GM19463 (cell line): ENCODE results near the gene TIAM1.

Experiments used
- ATAC-seq: cut with Tn5 transposase; IDR thresholded peaks from one replicate; pipeline ENCODE4 v1.9.1; 2021; ENCODE audit warnings: mild to moderate bottlenecking, moderate library complexity; ENCODE audit not compliant: unreplicated experiment

The TIAM1 gene

GRCh38 chr21:31343680-31344480 is at the start of gene TIAM1:
Gene TIAM1, minus strand, starts transcription at chr21:31344261. Its CDS starts 77,289 bp downstream, at chr21:31266972.
- ATAC-seq, result no peak

GRCh38 chr21:31387560-31388186 is 43.6 kb upstream of the TIAM1 start:
- ATAC-seq, result no peak

- no peak for ATAC-seq
These were observed 41.9 kb upstream of the TIAM1 start for GRCh38 chr21:31386006-31386405.

GRCh38 chr21:31383770-31384169 is 39.7 kb upstream of the TIAM1 start:
- no peak for ATAC-seq

- ATAC-seq, result no peak
These were observed 38.0 kb upstream of the TIAM1 start for GRCh38 chr21:31382060-31382459.

- ATAC-seq, result no peak
These were observed 32.2 kb upstream of the TIAM1 start for GRCh38 chr21:31376301-31376700.

GRCh38 chr21:31374395-31374794 is 30.3 kb upstream of the TIAM1 start:
- ATAC-seq, result no peak

- no peak for ATAC-seq
These were observed 28.4 kb upstream of the TIAM1 start for GRCh38 chr21:31372471-31372765.

- no peak for ATAC-seq
These were observed 27.8 kb upstream of the TIAM1 start for GRCh38 chr21:31371715-31372470.

GRCh38 chr21:31370893-31371544 is 27.0 kb upstream of the TIAM1 start:
- no peak for ATAC-seq

- ATAC-seq, result no peak
These were observed 26.3 kb upstream of the TIAM1 start for GRCh38 chr21:31370281-31370892.

GRCh38 chr21:31368361-31368760 is 24.3 kb upstream of the TIAM1 start:
- ATAC-seq, result no peak

GRCh38 chr21:31367801-31368200 is 23.7 kb upstream of the TIAM1 start:
- no peak for ATAC-seq

- no peak for ATAC-seq
These were observed 22.8 kb upstream of the TIAM1 start for GRCh38 chr21:31366825-31367224.

- ATAC-seq, result no peak
These were observed 20.3 kb upstream of the TIAM1 start for GRCh38 chr21:31364253-31364945.

GRCh38 chr21:31363720-31364119 is 19.7 kb upstream of the TIAM1 start:
- no peak for ATAC-seq

GRCh38 chr21:31360717-31361116 is 16.7 kb upstream of the TIAM1 start:
- ATAC-seq, result no peak

GRCh38 chr21:31358158-31358557 is 14.1 kb upstream of the TIAM1 start:
- ATAC-seq, result no peak

GRCh38 chr21:31356440-31356839 is 12.4 kb upstream of the TIAM1 start:
- ATAC-seq, result no peak
